ENCODE measurements around the gene DHCR24. TPM values are rescaled to one million over a fixed set of nuclear protein-coding genes. Genes with fewer than 3 reads are reported as not detected.

DHCR24 gene
- polyA plus RNA-seq, 1 donor (not counting 4 experiments of a cell fraction or from before 2014, with no cell fraction given), result 363 TPM

GRCh38 chr1:54853096-54853792 is 33.8 kb downstream of the DHCR24 start:
- TF ChIP-seq, protein P1, sequence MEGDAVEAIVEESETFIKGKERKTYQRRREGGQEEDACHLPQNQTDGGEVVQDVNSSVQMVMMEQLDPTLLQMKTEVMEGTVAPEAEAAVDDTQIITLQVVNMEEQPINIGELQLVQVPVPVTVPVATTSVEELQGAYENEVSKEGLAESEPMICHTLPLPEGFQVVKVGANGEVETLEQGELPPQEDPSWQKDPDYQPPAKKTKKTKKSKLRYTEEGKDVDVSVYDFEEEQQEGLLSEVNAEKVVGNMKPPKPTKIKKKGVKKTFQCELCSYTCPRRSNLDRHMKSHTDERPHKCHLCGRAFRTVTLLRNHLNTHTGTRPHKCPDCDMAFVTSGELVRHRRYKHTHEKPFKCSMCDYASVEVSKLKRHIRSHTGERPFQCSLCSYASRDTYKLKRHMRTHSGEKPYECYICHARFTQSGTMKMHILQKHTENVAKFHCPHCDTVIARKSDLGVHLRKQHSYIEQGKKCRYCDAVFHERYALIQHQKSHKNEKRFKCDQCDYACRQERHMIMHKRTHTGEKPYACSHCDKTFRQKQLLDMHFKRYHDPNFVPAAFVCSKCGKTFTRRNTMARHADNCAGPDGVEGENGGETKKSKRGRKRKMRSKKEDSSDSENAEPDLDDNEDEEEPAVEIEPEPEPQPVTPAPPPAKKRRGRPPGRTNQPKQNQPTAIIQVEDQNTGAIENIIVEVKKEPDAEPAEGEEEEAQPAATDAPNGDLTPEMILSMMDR (optimal IDR thresholded peaks at IDR 0.05 in 1 of 3, IDR thresholded peaks at IDR 0.05 in 1 of 3, conservative IDR thresholded peaks at IDR 0.05 in 1 of 3; ENCODE audit: extremely low read depth in 1 of 3, insufficient read depth in 2 of 3, low read length in 3 of 3), result no peak
- TF ChIP-seq EZH2 (IDR thresholded peaks at IDR 0.05; ENCODE audit: low read length), result no peak
- Histone ChIP-seq H3K9me1 (ENCODE audit: control insufficient read depth, extremely low read depth, insufficient read depth, low read length) (no peaks in the 10 kb centered on the region), H3K4me3 (ENCODE audit: control insufficient read depth in 2 of 3, extremely low read depth in 1 of 3, insufficient read depth in 2 of 3, low read depth in 1 of 3, low read length in 3 of 3) (no peak overlapping the region), H2AFZ (ENCODE audit: control insufficient read depth, low read length) (no peak overlapping the region), H3K4me2 (ENCODE audit: control insufficient read depth, extremely low read depth, insufficient read depth, low read depth, low read length) (no peak overlapping the region), H3K9me3 (ENCODE audit: control insufficient read depth, low read depth, low read length) (no peaks in the 10 kb centered on the region), H3K79me2 (ENCODE audit: control insufficient read depth, insufficient read depth, low read length) (peaks cover 6% of the 10 kb centered on the region), H4K20me1 (ENCODE audit: control insufficient read depth, extremely low read depth, insufficient read depth, low read length) (peaks cover 17% of the 10 kb centered on the region), H3K27ac (ENCODE audit: control insufficient read depth, insufficient read depth, low read length) (no peak overlapping the region), H3K9ac (ENCODE audit: control insufficient read depth, extremely low read depth, insufficient read depth, low read length) (no peak overlapping the region), H3K36me3 (ENCODE audit: control insufficient read depth in 2 of 2, extremely low read depth in 1 of 2, insufficient read depth in 2 of 2, low read length in 2 of 2) (peaks cover 70 to 77% of the 10 kb centered on the region in 2 experiments), H3K4me1 (ENCODE audit: control insufficient read depth, extremely low read depth, insufficient read depth, low read length) (peaks cover 23% of the 10 kb centered on the region), H3K27me3 (ENCODE audit: control insufficient read depth, extremely low read depth, insufficient read depth, low read length) (no peaks in the 10 kb centered on the region)
- FAIRE-seq (no peak), DNase-seq (ENCODE audit: low read depth, low spot score) (no peak)
- dilution Hi-C loops (cut with MboI; ENCODE audit: extremely low pct_ligation_motif_present, low sequenced_read_pairs), result no loop called here

GRCh38 chr1:54851936-54852524 is 35.0 kb downstream of the DHCR24 start:
- H3K36me3 ChIP-seq (ENCODE audit: control insufficient read depth in 2 of 2, extremely low read depth in 1 of 2, insufficient read depth in 2 of 2, low read length in 2 of 2), result peaks cover 67 to 72% of the 10 kb centered on the region in 2 experiments
- no peak for TF ChIP-seq EZH2 (IDR thresholded peaks at IDR 0.05; ENCODE audit: low read length)
- TF ChIP-seq, protein P1 (optimal IDR thresholded peaks at IDR 0.05 in 1 of 3, IDR thresholded peaks at IDR 0.05 in 1 of 3, conservative IDR thresholded peaks at IDR 0.05 in 1 of 3; ENCODE audit: extremely low read depth in 1 of 3, insufficient read depth in 2 of 3, low read length in 3 of 3), result no peak

More at GRCh38 chr1:54851936-54852524, 35.0 kb downstream of the DHCR24 start:
- dilution Hi-C loops (cut with MboI; ENCODE audit: extremely low pct_ligation_motif_present, low sequenced_read_pairs), result no loop called here
- no peak overlapping the region for H3K4me2 ChIP-seq (ENCODE audit: control insufficient read depth, extremely low read depth, insufficient read depth, low read depth, low read length)
- DNase-seq (ENCODE audit: low read depth, low spot score) (no peak), FAIRE-seq (no peak)
- H3K27ac ChIP-seq (ENCODE audit: control insufficient read depth, insufficient read depth, low read length), result no peak overlapping the region
- H2AFZ ChIP-seq (ENCODE audit: control insufficient read depth, low read length), result no peak overlapping the region
- H4K20me1 ChIP-seq (ENCODE audit: control insufficient read depth, extremely low read depth, insufficient read depth, low read length), result peaks cover 12% of the 10 kb centered on the region
- H3K9me1 ChIP-seq (ENCODE audit: control insufficient read depth, extremely low read depth, insufficient read depth, low read length), result no peaks in the 10 kb centered on the region
- peaks cover 4% of the 10 kb centered on the region for H3K79me2 ChIP-seq (ENCODE audit: control insufficient read depth, insufficient read depth, low read length)
- no peaks in the 10 kb centered on the region for H3K27me3 ChIP-seq (ENCODE audit: control insufficient read depth, extremely low read depth, insufficient read depth, low read length)
- no peak overlapping the region for H3K9ac ChIP-seq (ENCODE audit: control insufficient read depth, extremely low read depth, insufficient read depth, low read length)
- no peak overlapping the region for H3K4me3 ChIP-seq (ENCODE audit: control insufficient read depth in 2 of 3, extremely low read depth in 1 of 3, insufficient read depth in 2 of 3, low read depth in 1 of 3, low read length in 3 of 3)
- H3K4me1 ChIP-seq (ENCODE audit: control insufficient read depth, extremely low read depth, insufficient read depth, low read length), result peaks cover 23% of the 10 kb centered on the region
- H3K9me3 ChIP-seq (ENCODE audit: control insufficient read depth, low read depth, low read length), result no peaks in the 10 kb centered on the region

All from keratinocyte (primary cell).